ENCODE data around the gene HOMER2. TPM values are rescaled to one million over a fixed set of nuclear protein-coding genes. Genes with fewer than 3 reads are reported as not detected.

Gene HOMER2
- total and polyA plus RNA-seq, 2 donors (not counting 3 experiments of a cell fraction or from before 2014, with no cell fraction given): 0.60 to 0.68 TPM

- Histone ChIP-seq H3K9me3 (replicated peaks; ENCODE audit: control insufficient read depth, insufficient read depth, low read length) (no peaks in the 10 kb centered on the region), H3K79me2 (ENCODE audit: control insufficient read depth, insufficient read depth, low read length) (no peaks in the 10 kb centered on the region), H3K4me1 (ENCODE audit: control insufficient read depth, extremely low read depth, insufficient read depth, low read length) (no peaks in the 10 kb centered on the region), H3K9ac (replicated peaks; ENCODE audit: extremely low read depth, insufficient read depth, low read length) (no peak overlapping the region), H3K27me3 (ENCODE audit: control insufficient read depth in 2 of 2, insufficient read depth in 2 of 2, low read length in 2 of 2) (no peaks in the 10 kb centered on the region), H3K9me1 (replicated peaks; ENCODE audit: control insufficient read depth, extremely low read depth, insufficient read depth, low read length) (no peaks in the 10 kb centered on the region), H3K36me3 (ENCODE audit: control insufficient read depth in 2 of 2, extremely low read depth in 1 of 2, insufficient read depth in 2 of 2, low read length in 2 of 2) (no peaks in the 10 kb centered on the region), H2AFZ (ENCODE audit: low read depth, low read length) (no peak overlapping the region), H3K4me2 (ENCODE audit: insufficient read depth, low read length) (no peak overlapping the region), H4K20me1 (replicated peaks; ENCODE audit: control insufficient read depth, extremely low read depth, insufficient read depth, low read length) (no peaks in the 10 kb centered on the region), H3K27ac (ENCODE audit: insufficient read depth, low read depth, low read length) (no peak overlapping the region), H3K4me3 (replicated peaks in 1 of 3; ENCODE audit: insufficient read depth in 1 of 3, low read depth in 1 of 3, low read length in 3 of 3) (no peak overlapping the region)
- DNase-seq (ENCODE audit: low read depth, low spot score) (no peak), FAIRE-seq (no peak)
- ChIA-PET CTCF (interaction anchor here (0.5 to 0.9 kb wide), 2 partner anchors 18 to 600 kb away, joined by 3 read pairs; no protein-coding TSS in a partner anchor), POLR2A (no interaction called here)
- intact Hi-C loops (cut with micrococcal nuclease): no loop called here
- dilution Hi-C loops (cut with MboI; ENCODE audit: extremely low pct_ligation_motif_present, low sequenced_read_pairs): no loop called here
- TF ChIP-seq EZH2 (IDR thresholded peaks at IDR 0.05; ENCODE audit: borderline replicate concordance, low read depth, low read length, severe bottlenecking): no peak
- no peak for TF ChIP-seq MYC (IDR thresholded peaks at IDR 0.05; ENCODE audit: low read depth, low read length)
- no peak for TF ChIP-seq FOS (IDR thresholded peaks at IDR 0.05; ENCODE audit: borderline replicate concordance, insufficient read depth, low read length)
- no peak for TF ChIP-seq POLR2A (IDR thresholded peaks at IDR 0.05; ENCODE audit: low read depth, low read length)
- TF ChIP-seq MAX (IDR thresholded peaks at IDR 0.05; ENCODE audit: insufficient read depth, insufficient read length): no peak
- TF ChIP-seq POLR2AphosphoS5 (IDR thresholded peaks at IDR 0.05; ENCODE audit: insufficient read depth, low read depth, low read length): no peak
- no TSS peak for BruUV-seq (replicated peaks)
Observed at GRCh38 chr15:82850731-82851130, 101.8 kb downstream of the HOMER2 start.

All from endothelial cell of umbilical vein (primary cell).